KOPT-K1 (cell line): ENCODE data around the gene SNX18.

Experiments used
- H3K27ac ChIP-seq: fragments of 200-600 bp; sonication (generic); 2 replicates; pipeline ENCODE4 v1.5.1; 2016; ENCODE audit warnings: antibody characterized with exemption, mild to moderate bottlenecking, low read depth, low read length; ENCODE audit not compliant: poor library complexity, severe bottlenecking
- H3K36me3 ChIP-seq: fragments of 200-600 bp; sonication (generic); 2 replicates; pipeline ENCODE4 v1.5.1; 2017; ENCODE audit warnings: antibody characterized with exemption, mild to moderate bottlenecking, low read length, moderate library complexity; ENCODE audit not compliant: insufficient read depth
- H3K9me3 ChIP-seq: fragments of 200-600 bp; sonication (generic); 2 replicates; pipeline ENCODE4 v1.5.1; 2017; ENCODE audit warnings: antibody characterized with exemption, low read length, mild to moderate bottlenecking; ENCODE audit not compliant: insufficient read depth, poor library complexity, severe bottlenecking

SNX18 gene

GRCh38 chr5:54577528-54577927 lies 60.0 kb downstream of the SNX18 start:
- Histone ChIP-seq H3K9me3 (no peaks in the 10 kb centered on the region), H3K27ac (no peak overlapping the region), H3K36me3 (no peaks in the 10 kb centered on the region)

GRCh38 chr5:54577937-54578653 lies 60.5 kb downstream of the SNX18 start:
- Histone ChIP-seq H3K36me3 (no peaks in the 10 kb centered on the region), H3K27ac (no peak overlapping the region), H3K9me3 (no peaks in the 10 kb centered on the region)

GRCh38 chr5:54579591-54580295 lies 62.2 kb downstream of the SNX18 start:
- Histone ChIP-seq H3K9me3 (no peaks in the 10 kb centered on the region), H3K36me3 (no peaks in the 10 kb centered on the region), H3K27ac (no peak overlapping the region)

GRCh38 chr5:54580997-54581811 lies 63.6 kb downstream of the SNX18 start:
- H3K27ac ChIP-seq: no peak overlapping the region
- peaks cover 3% of the 10 kb centered on the region for H3K9me3 ChIP-seq
- no peaks in the 10 kb centered on the region for H3K36me3 ChIP-seq

GRCh38 chr5:54581831-54582548 lies 64.4 kb downstream of the SNX18 start:
- Histone ChIP-seq H3K36me3 (no peaks in the 10 kb centered on the region), H3K9me3 (peaks cover 3% of the 10 kb centered on the region), H3K27ac (no peak overlapping the region)

GRCh38 chr5:54586336-54586735 lies 68.8 kb downstream of the SNX18 start:
- Histone ChIP-seq H3K9me3 (peaks cover 3% of the 10 kb centered on the region), H3K27ac (no peak overlapping the region), H3K36me3 (no peaks in the 10 kb centered on the region)

GRCh38 chr5:54589786-54590185 lies 72.2 kb downstream of the SNX18 start:
- peaks cover 3% of the 10 kb centered on the region for H3K9me3 ChIP-seq
- no peak overlapping the region for H3K27ac ChIP-seq

GRCh38 chr5:54590824-54591223 lies 73.3 kb downstream of the SNX18 start:
- Histone ChIP-seq H3K27ac (no peak overlapping the region), H3K36me3 (no peaks in the 10 kb centered on the region), H3K9me3 (peaks cover 3% of the 10 kb centered on the region)

More at GRCh38 chr5:54589786-54590185, 72.2 kb downstream of the SNX18 start:
- no peaks in the 10 kb centered on the region for H3K36me3 ChIP-seq

GRCh38 chr5:54593779-54594178 lies 76.2 kb downstream of the SNX18 start:
- Histone ChIP-seq H3K36me3 (no peaks in the 10 kb centered on the region), H3K9me3 (peaks cover 7% of the 10 kb centered on the region), H3K27ac (no peak overlapping the region)

GRCh38 chr5:54594181-54594580 lies 76.6 kb downstream of the SNX18 start:
- Histone ChIP-seq H3K27ac (no peak overlapping the region), H3K36me3 (no peaks in the 10 kb centered on the region), H3K9me3 (peaks cover 7% of the 10 kb centered on the region)

- Histone ChIP-seq H3K27ac (no peak overlapping the region), H3K9me3 (peaks cover 7% of the 10 kb centered on the region), H3K36me3 (no peaks in the 10 kb centered on the region)
Observed at GRCh38 chr5:54595721-54596120, 78.2 kb downstream of the SNX18 start.
